Astrocyte of the spinal cord (primary cell): ENCODE results near the gene MYO1E.

Source experiments
- DNase-seq: peaks from one replicate; pipeline ENCODE4 v3.0.0; 2011; ENCODE audit warnings: low read depth, low spot score
- H3K4me3 ChIP-seq: 2 replicates; pipeline ENCODE4 v1.5.1; 2011; ENCODE audit warnings: low read depth, mild to moderate bottlenecking, low read length, moderate library complexity
- in situ Hi-C: cut with HindIII; loops from 2 replicates; pipeline ENCODE4 v1.10.0; 2017; ENCODE audit warnings: low sequenced_read_pairs
- TF ChIP-seq, protein P1 (sequence below): IDR thresholded peaks from 2 replicates; pipeline ENCODE4 v1.5.1; 2012; ENCODE audit warnings: low read depth, mild to moderate bottlenecking, low read length, inconsistent platforms

MYO1E gene

DNA sequence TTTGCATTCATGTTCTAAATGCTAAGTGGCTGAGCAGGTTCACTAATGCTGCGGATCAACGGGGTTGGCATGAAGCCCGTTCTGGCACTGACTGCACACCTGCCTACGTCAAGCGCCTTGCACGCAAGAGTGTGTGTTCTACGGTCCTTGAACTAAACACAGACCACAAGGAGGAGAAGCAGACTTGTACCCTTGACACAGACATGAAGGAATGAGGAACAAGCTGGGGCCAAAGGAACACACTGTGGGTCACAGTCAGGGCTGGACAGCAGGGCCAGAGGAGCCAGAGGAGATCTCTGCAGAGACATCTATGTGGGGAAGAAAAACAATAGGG is 214.0 kb downstream of the MYO1E start:
- TF ChIP-seq, protein P1, sequence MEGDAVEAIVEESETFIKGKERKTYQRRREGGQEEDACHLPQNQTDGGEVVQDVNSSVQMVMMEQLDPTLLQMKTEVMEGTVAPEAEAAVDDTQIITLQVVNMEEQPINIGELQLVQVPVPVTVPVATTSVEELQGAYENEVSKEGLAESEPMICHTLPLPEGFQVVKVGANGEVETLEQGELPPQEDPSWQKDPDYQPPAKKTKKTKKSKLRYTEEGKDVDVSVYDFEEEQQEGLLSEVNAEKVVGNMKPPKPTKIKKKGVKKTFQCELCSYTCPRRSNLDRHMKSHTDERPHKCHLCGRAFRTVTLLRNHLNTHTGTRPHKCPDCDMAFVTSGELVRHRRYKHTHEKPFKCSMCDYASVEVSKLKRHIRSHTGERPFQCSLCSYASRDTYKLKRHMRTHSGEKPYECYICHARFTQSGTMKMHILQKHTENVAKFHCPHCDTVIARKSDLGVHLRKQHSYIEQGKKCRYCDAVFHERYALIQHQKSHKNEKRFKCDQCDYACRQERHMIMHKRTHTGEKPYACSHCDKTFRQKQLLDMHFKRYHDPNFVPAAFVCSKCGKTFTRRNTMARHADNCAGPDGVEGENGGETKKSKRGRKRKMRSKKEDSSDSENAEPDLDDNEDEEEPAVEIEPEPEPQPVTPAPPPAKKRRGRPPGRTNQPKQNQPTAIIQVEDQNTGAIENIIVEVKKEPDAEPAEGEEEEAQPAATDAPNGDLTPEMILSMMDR, result no peak
- in situ Hi-C loops, result no loop called here
- H3K4me3 ChIP-seq, result no peak overlapping the region
- no peak for DNase-seq

GRCh38 chr15:59157840-59158700 is 214.6 kb downstream of the MYO1E start:
- no peak for DNase-seq
- TF ChIP-seq, protein P1, result no peak
- in situ Hi-C loops, result no loop called here
- no peak overlapping the region for H3K4me3 ChIP-seq

DNA sequence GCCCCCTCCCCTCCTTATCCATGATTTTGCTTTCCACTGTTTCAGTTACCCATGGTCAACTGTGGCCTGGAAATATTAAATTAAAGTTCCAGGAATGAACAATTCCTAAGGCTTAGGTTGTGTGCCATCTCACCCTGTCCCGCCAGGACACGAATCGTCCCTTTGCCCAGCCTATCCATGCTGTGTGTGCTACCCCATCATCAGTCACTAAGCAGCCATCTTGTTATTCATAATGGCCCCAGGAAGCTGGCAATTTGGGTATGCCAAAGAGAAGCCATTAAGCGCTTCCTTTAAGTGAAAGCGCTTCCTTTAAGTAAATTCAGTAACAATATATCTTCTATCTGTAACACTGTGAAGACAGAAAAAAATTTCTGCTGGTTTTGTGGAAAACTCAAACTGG is 215.3 kb downstream of the MYO1E start:
- TF ChIP-seq, protein P1, result no peak
- in situ Hi-C loops, result no loop called here
- no peak for DNase-seq
- H3K4me3 ChIP-seq, result no peak overlapping the region

DNA sequence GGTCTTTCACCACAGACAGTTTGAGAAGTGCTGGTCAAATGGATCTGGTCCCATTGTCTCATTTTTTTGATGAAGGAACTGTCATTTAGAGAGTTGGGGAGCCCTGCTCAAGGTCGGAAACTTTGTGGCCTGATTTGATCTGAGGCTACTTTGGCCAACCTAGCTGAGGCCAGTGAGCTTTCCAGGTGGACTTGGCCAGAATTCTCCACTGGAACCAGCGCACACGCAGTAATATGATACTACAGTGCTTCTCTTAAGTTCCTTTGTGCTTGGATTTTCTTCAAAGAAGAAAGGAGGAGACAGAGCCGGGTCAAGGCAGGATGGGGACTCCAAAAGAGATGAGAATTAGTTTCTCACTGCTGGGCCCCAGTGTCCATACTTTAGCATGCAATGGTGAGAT is 217.2 kb downstream of the MYO1E start:
- no peak for DNase-seq
- TF ChIP-seq, protein P1, result no peak
- in situ Hi-C loops, result no loop called here
- no peak overlapping the region for H3K4me3 ChIP-seq

GRCh38 chr15:59154243-59154642 is 218.4 kb downstream of the MYO1E start:
- no peak for DNase-seq
- TF ChIP-seq, protein P1, result no peak
- no peak overlapping the region for H3K4me3 ChIP-seq
- in situ Hi-C loops, result no loop called here

- no peak for DNase-seq
- TF ChIP-seq, protein P1, result no peak
- in situ Hi-C loops, result no loop called here
- no peak overlapping the region for H3K4me3 ChIP-seq
Observed at GRCh38 chr15:59153466-59153865, 219.2 kb downstream of the MYO1E start.
